ENCODE results near the gene TMEM33.

The TMEM33 gene

DNA sequence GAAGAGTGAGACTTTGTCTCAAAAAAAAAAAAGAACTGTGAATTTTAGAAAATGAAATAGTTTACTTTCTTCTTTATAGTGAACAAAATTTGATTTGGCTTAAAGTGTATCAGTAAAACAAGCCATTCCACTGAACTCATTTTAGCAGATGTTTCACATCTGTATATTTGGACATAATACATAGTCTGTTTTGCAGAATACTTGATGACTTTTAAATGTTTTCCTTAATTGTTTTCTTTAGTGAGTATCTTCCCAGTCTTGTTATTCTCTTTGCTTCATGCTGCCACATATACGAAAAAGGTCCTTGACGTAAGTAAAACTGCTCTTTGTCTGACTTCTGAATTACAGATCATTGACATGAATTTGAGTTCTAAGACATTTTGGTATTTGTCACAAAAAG is 8.3 kb downstream of the TMEM33 start:
- no peak overlapping the region for H3K27ac Mint-ChIP-seq
- no peaks in the 10 kb centered on the region for H3K4me1 Mint-ChIP-seq
- no peak overlapping the region for H3K4me3 Mint-ChIP-seq
- TF ChIP-seq CTCF (IDR thresholded peaks at IDR 0.05): no peak
- no peaks in the 10 kb centered on the region for H3K27me3 Mint-ChIP-seq (ENCODE audit: low read depth, poor library complexity)
- H3K9me3 Mint-ChIP-seq: no peaks in the 10 kb centered on the region
- no peak for DNase-seq
- peaks cover 59% of the 10 kb centered on the region for H3K36me3 Mint-ChIP-seq (ENCODE audit: low read depth)

DNA sequence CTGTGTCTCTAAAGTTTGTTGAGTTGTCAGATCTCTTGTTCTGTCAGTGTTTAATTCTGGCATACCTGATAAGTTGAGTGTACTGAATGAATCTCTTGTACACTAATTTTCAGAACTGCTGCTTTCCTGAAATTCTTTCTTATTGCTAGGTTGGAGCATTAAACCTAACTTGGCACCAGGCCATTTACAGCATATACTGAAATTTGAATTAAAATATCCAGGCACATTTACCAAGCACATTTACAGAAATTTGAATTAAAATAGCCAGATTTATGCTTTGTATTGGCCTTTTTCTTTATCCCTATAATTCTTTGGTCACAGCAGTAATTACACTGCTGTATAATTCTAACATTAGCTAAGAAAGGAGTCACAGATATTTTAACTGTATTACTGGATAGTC is 8.9 kb downstream of the TMEM33 start:
- Mint-ChIP-seq H3K27ac (no peak overlapping the region), H3K4me3 (no peak overlapping the region), H3K4me1 (no peaks in the 10 kb centered on the region), H3K27me3 (ENCODE audit: low read depth, poor library complexity) (no peaks in the 10 kb centered on the region), H3K36me3 (ENCODE audit: low read depth) (peaks cover 56% of the 10 kb centered on the region), H3K9me3 (no peaks in the 10 kb centered on the region)
- TF ChIP-seq CTCF (IDR thresholded peaks at IDR 0.05): no peak
- DNase-seq: no peak

GRCh38 chr4:41949531-41949930 is 14.3 kb downstream of the TMEM33 start:
- DNase-seq: no peak
- no peak overlapping the region for H3K27ac Mint-ChIP-seq
- no peaks in the 10 kb centered on the region for H3K27me3 Mint-ChIP-seq (ENCODE audit: low read depth, poor library complexity)
- H3K9me3 Mint-ChIP-seq: no peaks in the 10 kb centered on the region
- TF ChIP-seq CTCF (IDR thresholded peaks at IDR 0.05): no peak
- H3K4me1 Mint-ChIP-seq: no peaks in the 10 kb centered on the region
- H3K4me3 Mint-ChIP-seq: no peak overlapping the region
- H3K36me3 Mint-ChIP-seq (ENCODE audit: low read depth): peaks cover 41% of the 10 kb centered on the region

- Mint-ChIP-seq H3K4me1 (no peaks in the 10 kb centered on the region), H3K36me3 (ENCODE audit: low read depth) (peaks cover 7% of the 10 kb centered on the region), H3K9me3 (no peaks in the 10 kb centered on the region), H3K27ac (no peak overlapping the region), H3K4me3 (no peak overlapping the region), H3K27me3 (ENCODE audit: low read depth, poor library complexity) (no peaks in the 10 kb centered on the region)
- DNase-seq: no peak
- TF ChIP-seq CTCF (IDR thresholded peaks at IDR 0.05): peak; percentile 51
Observed at GRCh38 chr4:41957634-41958033, 22.4 kb downstream of the TMEM33 start.

DNA sequence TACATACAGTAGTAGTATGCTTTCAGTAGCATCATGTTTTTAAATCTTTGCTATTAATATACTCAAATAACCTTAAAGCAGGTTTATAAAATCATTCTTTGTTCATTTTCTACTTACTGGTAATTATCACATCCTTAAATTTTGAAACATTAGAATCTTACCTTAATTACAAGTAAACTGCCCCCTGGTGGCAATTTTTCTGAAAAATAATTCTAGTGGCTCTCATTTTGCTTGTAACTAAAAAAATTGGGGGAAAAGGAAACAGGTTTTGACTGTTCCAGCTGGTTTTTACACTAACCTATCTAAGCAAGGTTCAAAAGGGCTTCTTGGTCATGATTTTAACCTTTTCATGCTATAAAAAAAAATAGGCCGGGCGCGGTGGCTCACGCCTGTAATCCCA is 27.9 kb downstream of the TMEM33 start:
- Mint-ChIP-seq H3K4me1 (no peaks in the 10 kb centered on the region), H3K27ac (no peak overlapping the region), H3K27me3 (ENCODE audit: low read depth, poor library complexity) (peaks cover 2% of the 10 kb centered on the region), H3K4me3 (no peak overlapping the region), H3K36me3 (ENCODE audit: low read depth) (peaks cover 2% of the 10 kb centered on the region), H3K9me3 (peaks cover 5% of the 10 kb centered on the region)
- peak; percentile 27 for TF ChIP-seq CTCF (IDR thresholded peaks at IDR 0.05)
- DNase-seq: no peak

GRCh38 chr4:41964401-41964800 is 29.2 kb downstream of the TMEM33 start:
- Mint-ChIP-seq H3K4me1 (no peaks in the 10 kb centered on the region), H3K9me3 (peaks cover 8% of the 10 kb centered on the region), H3K4me3 (no peak overlapping the region), H3K27me3 (ENCODE audit: low read depth, poor library complexity) (peaks cover 2% of the 10 kb centered on the region), H3K36me3 (ENCODE audit: low read depth) (peaks cover 5% of the 10 kb centered on the region), H3K27ac (no peak overlapping the region)
- TF ChIP-seq CTCF (IDR thresholded peaks at IDR 0.05): no peak
- DNase-seq: no peak

Data from nephron progenitor cell (in vitro differentiated cells).